Lung (tissue), 12 donors: ENCODE results near the gene MAST3. TPM values are rescaled to one million over a fixed set of nuclear protein-coding genes. Genes with fewer than 3 reads are reported as not detected.

Experiments used
- ATAC-seq: fragments of 200-7000 bp; cut with Tn5 transposase; one replicate; pipeline ENCODE4 v1.9.1; 2020; ENCODE audit warnings: moderate number of reproducible peaks; ENCODE audit not compliant: insufficient read depth, low FRiP score
- DNase-seq, 3 donors: peaks; one replicate each; pipeline ENCODE4 v3.0.0-alpha.2; 2013 to 2017
- H3K27ac ChIP-seq, 2 donors: one replicate each; pipeline ENCODE4 v1.5.1; 2013; ENCODE audit warnings: mild to moderate bottlenecking in 2 of 2, moderate library complexity in 2 of 2, control low read depth in 1 of 2, inconsistent platforms in 1 of 2, low read depth in 1 of 2, low read length in 1 of 2
- H3K27me3 ChIP-seq, 3 donors: one replicate each; pipeline ENCODE4 v1.5.1; 2013; ENCODE audit warnings: low read length in 2 of 3; ENCODE audit not compliant: control insufficient read depth in 3 of 3, insufficient read depth in 3 of 3
- H3K36me3 ChIP-seq, 4 donors: one replicate each; pipeline ENCODE4 v1.5.1; 2013; ENCODE audit warnings: low read length in 4 of 4, mild to moderate bottlenecking in 1 of 4, moderate library complexity in 1 of 4; ENCODE audit not compliant: control insufficient read depth in 4 of 4, insufficient read depth in 4 of 4
- H3K4me1 ChIP-seq, 5 donors: one replicate each; pipeline ENCODE4 v1.5.1; 2013; ENCODE audit warnings: low read length in 5 of 5, mild to moderate bottlenecking in 2 of 5, moderate library complexity in 1 of 5; ENCODE audit not compliant: control insufficient read depth in 5 of 5, insufficient read depth in 5 of 5
- H3K4me3 ChIP-seq: one replicate; pipeline ENCODE4 v1.5.1; 2013; ENCODE audit warnings: mild to moderate bottlenecking, control low read depth, moderate library complexity
- H3K9ac ChIP-seq, 2 donors: one replicate each; pipeline ENCODE4 v1.5.1; 2013; ENCODE audit warnings: low read length in 2 of 2, control low read depth in 1 of 2; ENCODE audit not compliant: insufficient read depth in 1 of 2
- H3K9me3 ChIP-seq, 4 donors: one replicate each; pipeline ENCODE4 v1.5.1; 2013; ENCODE audit warnings: low read length in 3 of 4, mild to moderate bottlenecking in 1 of 4, moderate library complexity in 1 of 4; ENCODE audit not compliant: control insufficient read depth in 4 of 4, insufficient read depth in 3 of 4
- WGBS, 2 donors: extraction: QIAGEN DNeasy Blood & Tissue Kit; methylation state at CpG; one replicate each; pipeline ENCODE4 v1.1.7; 2013; 5-methylcytosine and 5-hydroxymethylcytosine counted together
- polyA plus RNA-seq, 2 donors: library from polyadenylated mRNA; stranded (reverse); fragments of 200-250 nt; gene quantifications; one replicate each; pipeline ENCODE4 v1.2.1, GENCODE V29; 2013
- total RNA-seq, 2 donors: library from RNA; depleted of rRNA in 1 of 2; stranded (reverse); fragments of >200 nt in 1 of 2; gene quantifications; one replicate each; pipeline ENCODE4 v1.2.1, GENCODE V29; 2014 to 2021
- TF ChIP-seq, protein P1 (sequence below): IDR thresholded peaks from 2 replicates; pipeline ENCODE4 v1.5.1; 2012; ENCODE audit warnings: mild to moderate bottlenecking; ENCODE audit errors: control extremely low read depth, extremely low read depth
- donor health status: control.
- donor health status: control.
- donor health status: Bipolar disorder and iron deficiency.
- donor health status: healthy.
- donor health status: DM: yes; HTN: yes; CAD: no.

Gene MAST3
- total and polyA plus RNA-seq, 4 donors = 5.0 to 24.0 (median 9.3) TPM

- DNase-seq = no peak
- H3K4me3 ChIP-seq = no peak overlapping the region
- peaks cover 0 to 4% (median 0%) of the 10 kb centered on the region in 4 donors for H3K9me3 ChIP-seq
- TF ChIP-seq, protein P1, sequence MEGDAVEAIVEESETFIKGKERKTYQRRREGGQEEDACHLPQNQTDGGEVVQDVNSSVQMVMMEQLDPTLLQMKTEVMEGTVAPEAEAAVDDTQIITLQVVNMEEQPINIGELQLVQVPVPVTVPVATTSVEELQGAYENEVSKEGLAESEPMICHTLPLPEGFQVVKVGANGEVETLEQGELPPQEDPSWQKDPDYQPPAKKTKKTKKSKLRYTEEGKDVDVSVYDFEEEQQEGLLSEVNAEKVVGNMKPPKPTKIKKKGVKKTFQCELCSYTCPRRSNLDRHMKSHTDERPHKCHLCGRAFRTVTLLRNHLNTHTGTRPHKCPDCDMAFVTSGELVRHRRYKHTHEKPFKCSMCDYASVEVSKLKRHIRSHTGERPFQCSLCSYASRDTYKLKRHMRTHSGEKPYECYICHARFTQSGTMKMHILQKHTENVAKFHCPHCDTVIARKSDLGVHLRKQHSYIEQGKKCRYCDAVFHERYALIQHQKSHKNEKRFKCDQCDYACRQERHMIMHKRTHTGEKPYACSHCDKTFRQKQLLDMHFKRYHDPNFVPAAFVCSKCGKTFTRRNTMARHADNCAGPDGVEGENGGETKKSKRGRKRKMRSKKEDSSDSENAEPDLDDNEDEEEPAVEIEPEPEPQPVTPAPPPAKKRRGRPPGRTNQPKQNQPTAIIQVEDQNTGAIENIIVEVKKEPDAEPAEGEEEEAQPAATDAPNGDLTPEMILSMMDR = no peak
- no peaks in the 10 kb centered on the region for H3K4me1 ChIP-seq
- H3K9ac ChIP-seq = no peak overlapping the region
- no peak overlapping the region for H3K27ac ChIP-seq
- no peak for ATAC-seq
- no peaks in the 10 kb centered on the region for H3K27me3 ChIP-seq
- peaks cover 0 to 31% (median 15%) of the 10 kb centered on the region in 4 donors for H3K36me3 ChIP-seq
- WGBS, 2 donors = 71 to 100% methylated on average over 2 of the region's 2 CpGs
Observed at GRCh38 chr19:18126097-18126496, 28.5 kb downstream of the MAST3 start.

DNA sequence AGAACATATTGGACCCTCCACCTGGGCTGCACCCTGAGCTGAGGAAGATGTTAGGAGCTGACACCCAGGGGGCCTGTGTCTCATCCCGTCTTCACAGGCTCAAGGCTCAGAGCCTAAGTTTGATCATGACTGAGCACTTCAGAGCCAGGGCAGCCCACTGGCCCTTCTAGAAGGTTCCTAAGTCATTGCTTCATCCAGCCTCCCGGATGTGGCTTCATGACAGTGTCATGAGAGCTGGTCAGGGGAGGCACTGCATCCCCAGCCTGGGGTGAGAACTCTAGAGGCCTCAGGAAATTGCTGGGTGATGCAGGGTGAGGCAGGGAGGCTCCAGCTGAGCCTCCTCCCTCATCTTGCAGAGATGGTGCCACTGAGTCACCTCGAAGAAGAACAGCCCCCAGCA, 30.5 kb downstream of the MAST3 start:
- H3K27ac ChIP-seq = no peak overlapping the region
- H3K4me1 ChIP-seq = no peaks in the 10 kb centered on the region
- peaks cover 0 to 4% (median 0%) of the 10 kb centered on the region in 4 donors for H3K9me3 ChIP-seq
- TF ChIP-seq, protein P1 = no peak
- no peaks in the 10 kb centered on the region for H3K27me3 ChIP-seq
- no peak overlapping the region for H3K4me3 ChIP-seq
- H3K36me3 ChIP-seq = peaks cover 0 to 37% (median 14%) of the 10 kb centered on the region in 4 donors
- 49 to 69% methylated on average over 3 of the region's 3 CpGs for WGBS, 2 donors
- H3K9ac ChIP-seq = no peak overlapping the region
- ATAC-seq (no peak), DNase-seq (no peak)

DNA sequence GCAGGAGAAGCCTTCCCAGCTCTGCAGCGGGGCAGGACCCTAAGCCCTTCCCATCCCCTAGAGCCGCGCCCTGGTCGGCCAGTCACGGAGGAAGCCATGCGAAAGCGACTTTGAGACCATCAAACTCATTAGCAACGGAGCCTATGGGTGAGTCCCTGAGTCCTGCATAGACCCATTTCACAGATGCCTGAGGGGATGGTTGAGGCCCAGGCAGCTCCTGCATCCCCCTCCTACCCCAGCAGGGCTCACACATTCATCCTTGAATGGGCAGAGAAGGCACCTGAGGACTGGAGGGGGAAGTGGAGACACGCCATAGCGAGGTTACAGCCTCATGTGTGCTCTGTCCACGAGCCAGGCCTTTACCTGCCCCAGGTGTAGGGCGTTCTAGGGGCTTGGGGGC, 31.2 kb downstream of the MAST3 start:
- Histone ChIP-seq H3K9me3 (peaks cover 0 to 4% (median 0%) of the 10 kb centered on the region in 4 donors), H3K4me1 (no peaks in the 10 kb centered on the region), H3K9ac (no peak overlapping the region), H3K27ac (no peak overlapping the region), H3K4me3 (no peak overlapping the region), H3K36me3 (peaks cover 0 to 33% (median 11%) of the 10 kb centered on the region in 4 donors), H3K27me3 (no peaks in the 10 kb centered on the region)
- ATAC-seq (no peak), DNase-seq (no peak)
- TF ChIP-seq, protein P1 = no peak
- 95 to 97% methylated on average over 12 of the region's 12 CpGs for WGBS, 2 donors
